Kidney epithelial cell (primary cell): ENCODE measurements around the gene PPP1CA. TPM values are rescaled to one million over a fixed set of nuclear protein-coding genes. Genes with fewer than 3 reads are reported as not detected.

Experiments
- DNase-seq: peaks from one replicate; pipeline ENCODE4 v3.0.0-alpha.2; 2010; ENCODE audit warnings: low read depth
- H3K27me3 ChIP-seq: 2 replicates; pipeline ENCODE4 v1.6.0; 2011; ENCODE audit warnings: low read length; ENCODE audit not compliant: control insufficient read depth, insufficient read depth
- H3K36me3 ChIP-seq: 2 replicates; pipeline ENCODE4 v1.5.1; 2011; ENCODE audit warnings: low read length; ENCODE audit not compliant: control insufficient read depth, insufficient read depth
- H3K4me3 ChIP-seq: 2 replicates; pipeline ENCODE4 v1.5.1; 2011; ENCODE audit warnings: low read depth, mild to moderate bottlenecking, control low read depth, low read length
- CTCF ChIP-seq: IDR thresholded peaks from 2 replicates; pipeline ENCODE4 v1.5.1; 2011; ENCODE audit warnings: mild to moderate bottlenecking, moderate library complexity, low read length, control low read depth, inconsistent platforms; ENCODE audit not compliant: insufficient read depth, poor library complexity, severe bottlenecking
- total RNA-seq: library from RNA; depleted of rRNA; stranded (reverse); fragments of >200 nt; gene quantifications from 2 replicates; pipeline ENCODE4 v1.2.3, GENCODE V29; 2015

The PPP1CA gene
- total RNA-seq, result 309 and 319 TPM in 2 replicates

- H3K27me3 ChIP-seq, result no peaks in the 10 kb centered on the region
- peaks cover 3% of the 10 kb centered on the region for H3K36me3 ChIP-seq
- H3K4me3 ChIP-seq, result peak within 1 kb of the TSS; percentile 98
- TF ChIP-seq CTCF, result no peak
- no peak for DNase-seq
These were observed at the start of gene PPP1CA for GRCh38 chr11:67401495-67402191. Gene PPP1CA, minus strand, starts transcription at chr11:67401858. Its CDS starts 76 bp downstream, at chr11:67401782.

GRCh38 chr11:67450796-67451657 lies 49.4 kb upstream of the PPP1CA start:
- Histone ChIP-seq H3K4me3 (no peak overlapping the region), H3K27me3 (peaks cover 3% of the 10 kb centered on the region), H3K36me3 (no peaks in the 10 kb centered on the region)
- no peak for TF ChIP-seq CTCF
- DNase-seq, result no peak

- no peak for TF ChIP-seq CTCF
- Histone ChIP-seq H3K36me3 (no peaks in the 10 kb centered on the region), H3K27me3 (no peaks in the 10 kb centered on the region), H3K4me3 (no peak overlapping the region)
- DNase-seq, result no peak
These were observed 47.6 kb upstream of the PPP1CA start for GRCh38 chr11:67449116-67449844.

GRCh38 chr11:67448220-67448609 lies 46.6 kb upstream of the PPP1CA start:
- Histone ChIP-seq H3K36me3 (no peaks in the 10 kb centered on the region), H3K27me3 (no peaks in the 10 kb centered on the region), H3K4me3 (no peak overlapping the region)
- TF ChIP-seq CTCF, result no peak
- no peak for DNase-seq

GRCh38 chr11:67445515-67445914 lies 43.9 kb upstream of the PPP1CA start:
- no peak for TF ChIP-seq CTCF

More at GRCh38 chr11:67445515-67445914, 43.9 kb upstream of the PPP1CA start:
- no peaks in the 10 kb centered on the region for H3K27me3 ChIP-seq
- no peak for DNase-seq
- no peak overlapping the region for H3K4me3 ChIP-seq
- H3K36me3 ChIP-seq, result no peaks in the 10 kb centered on the region
